Measurements from ENCODE around the gene ADCK2. TPM values are rescaled to one million over a fixed set of nuclear protein-coding genes. Genes with fewer than 3 reads are reported as not detected.
"Not testable (repeated sequence)": the region's sequence is repeated elsewhere in the genome, so short reads cannot be mapped to it uniquely, and the experiment has no call there.

Gene ADCK2
- polyA plus RNA-seq, 1 donor = 13.1 TPM

DNA sequence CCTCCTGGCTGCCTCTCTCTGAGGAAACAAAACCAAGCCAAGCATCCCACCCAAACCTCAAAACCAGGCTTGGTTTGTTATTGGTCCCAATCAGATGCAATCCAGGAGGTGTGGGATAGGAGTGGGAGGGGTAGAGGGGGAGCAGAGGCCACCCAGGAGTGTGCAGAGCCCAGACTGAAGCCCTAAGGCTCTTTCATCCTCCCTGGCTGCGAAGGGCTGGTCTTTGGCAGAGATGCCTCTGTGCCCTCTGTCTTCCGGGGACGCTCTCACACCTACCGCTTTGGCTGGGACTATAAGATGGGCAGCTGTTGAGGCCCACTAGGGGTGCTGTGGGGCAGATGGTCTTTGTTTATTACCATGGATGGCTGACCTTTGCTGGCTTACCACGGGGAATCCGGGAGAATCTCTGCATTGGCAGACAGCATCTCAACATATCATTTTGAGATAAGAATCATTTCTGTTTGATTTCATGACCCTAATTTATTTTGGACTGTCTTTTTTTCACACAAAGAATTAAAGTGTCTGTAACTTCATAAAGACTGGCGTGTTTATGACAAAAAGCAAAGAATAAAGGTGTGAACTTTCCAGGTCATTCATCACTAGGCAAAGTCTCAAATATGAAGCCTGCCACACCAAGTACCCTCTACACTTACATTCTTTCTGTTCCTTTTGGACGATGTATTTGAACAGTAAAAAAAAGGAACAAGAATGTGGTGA lies 25.7 kb upstream of the ADCK2 start:
- DNase-seq = no peak

DNA sequence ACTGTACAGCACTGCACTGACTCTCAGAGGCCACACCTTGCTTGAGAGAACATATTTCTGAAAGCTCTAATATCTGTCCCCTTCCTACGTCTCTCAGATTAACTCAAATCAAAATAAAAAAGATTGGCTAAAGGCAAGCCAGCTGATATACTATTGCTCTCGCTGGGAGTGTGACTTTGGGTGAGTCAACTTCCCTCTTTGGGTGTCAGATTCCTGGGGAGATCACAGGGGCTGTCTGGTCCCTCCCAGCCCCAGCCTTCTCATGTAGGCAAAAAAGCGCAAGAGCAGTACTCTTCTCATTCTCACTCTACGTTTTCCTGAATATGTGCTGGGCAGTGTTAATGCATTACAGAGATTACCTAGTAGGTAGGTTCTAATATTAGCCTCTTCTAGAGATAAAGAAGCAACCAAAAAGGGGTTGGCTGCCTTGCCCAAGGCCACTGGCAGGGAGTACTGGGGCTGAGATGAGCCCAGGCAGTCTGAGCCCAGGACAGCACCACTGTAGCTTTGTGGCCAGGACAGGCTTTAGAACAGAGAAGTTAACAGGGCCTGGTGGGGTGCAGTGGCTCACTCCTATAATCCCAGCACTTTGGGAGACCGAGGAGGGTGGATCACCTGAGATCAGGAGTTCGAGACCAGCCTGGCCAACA lies 23.1 kb upstream of the ADCK2 start:
- DNase-seq = no peak

DNA sequence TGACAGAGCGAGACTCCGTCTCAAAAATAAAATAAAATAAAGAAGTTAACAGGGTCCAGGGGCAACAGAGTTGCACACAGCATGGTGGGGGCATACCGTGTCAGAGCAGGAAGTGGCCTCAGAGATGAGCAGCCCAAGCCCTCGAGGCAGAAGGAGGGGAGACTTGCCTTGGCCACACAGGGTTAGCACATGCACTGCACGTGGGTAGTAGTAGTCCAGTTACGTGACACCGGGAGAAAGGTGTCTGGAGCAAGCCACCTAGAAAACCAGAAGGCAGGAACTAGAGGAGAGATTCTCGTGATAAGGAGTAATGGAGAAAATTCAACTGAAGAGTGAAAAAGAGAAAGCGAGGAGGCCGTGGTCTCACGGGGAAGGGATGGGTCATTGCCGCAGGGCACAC lies 22.4 kb upstream of the ADCK2 start:
- no peak for DNase-seq

DNA sequence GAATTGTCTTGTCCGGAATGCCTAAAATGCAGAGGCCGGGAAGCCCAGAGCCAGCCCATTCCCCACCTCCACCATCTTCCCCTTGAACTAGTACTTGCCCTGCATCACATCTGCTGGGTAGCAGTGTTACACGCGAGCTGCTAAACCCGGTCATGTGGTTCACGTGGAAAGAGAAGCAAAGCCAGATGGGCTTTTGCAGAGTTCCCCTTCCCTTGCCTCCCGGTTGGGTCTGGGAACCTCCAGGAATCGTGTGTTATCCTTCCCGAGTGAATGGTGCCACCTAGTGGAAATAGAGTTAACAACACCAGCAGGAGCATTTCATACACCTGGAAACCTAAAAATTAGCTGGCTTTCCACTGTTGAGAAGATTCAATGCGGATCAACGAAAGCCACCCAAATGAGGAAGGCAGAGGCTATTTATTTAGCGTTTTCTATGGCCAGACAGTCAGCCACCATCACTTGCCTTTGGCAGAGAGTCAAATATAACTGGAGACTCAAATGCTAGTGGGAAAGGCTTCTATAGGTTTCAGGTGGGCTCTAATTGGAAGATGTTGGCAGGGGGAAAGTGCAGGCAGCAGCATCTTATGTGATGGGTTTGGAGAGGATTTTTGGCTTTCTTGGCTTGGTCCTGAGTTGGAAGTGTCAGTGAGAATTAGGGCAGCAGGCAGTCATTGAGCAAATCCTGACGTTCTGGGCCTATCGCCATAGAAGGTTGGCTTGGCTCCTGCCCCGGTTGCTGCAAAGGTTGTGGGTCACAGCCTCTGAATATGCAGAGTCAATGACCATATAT lies 19.2 kb upstream of the ADCK2 start:
- peak; percentile 83 for DNase-seq

DNA sequence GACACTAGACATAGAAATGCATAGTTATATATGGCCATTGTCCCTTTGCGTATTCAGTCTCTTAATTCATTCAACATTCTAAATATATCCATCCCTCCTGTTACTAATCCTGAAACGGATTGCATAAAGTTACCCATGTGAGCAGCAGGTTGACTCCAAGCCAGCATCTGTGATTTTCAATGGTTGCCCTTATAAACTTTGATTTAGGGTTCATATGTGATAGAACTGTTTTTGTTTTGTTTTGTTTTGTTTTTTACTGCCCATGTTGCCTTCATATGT lies 18.7 kb upstream of the ADCK2 start:
- DNase-seq = no peak

DNA sequence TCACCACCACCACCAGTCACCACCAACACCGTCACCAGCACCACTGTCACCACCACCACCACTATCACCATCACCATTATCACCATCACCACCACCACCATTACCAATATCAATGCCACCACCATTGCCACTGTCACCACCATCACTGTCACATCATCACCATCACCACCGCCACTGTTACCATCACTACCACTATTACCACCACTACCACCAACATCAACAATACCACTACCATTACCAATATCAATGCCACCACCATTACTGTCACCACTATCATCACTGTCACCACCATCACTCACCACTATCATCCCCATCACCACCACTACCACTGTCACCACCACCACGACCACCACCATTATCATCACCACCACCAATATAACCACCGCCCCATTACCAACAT lies 18.1 kb upstream of the ADCK2 start:
- DNase-seq = no peak

DNA sequence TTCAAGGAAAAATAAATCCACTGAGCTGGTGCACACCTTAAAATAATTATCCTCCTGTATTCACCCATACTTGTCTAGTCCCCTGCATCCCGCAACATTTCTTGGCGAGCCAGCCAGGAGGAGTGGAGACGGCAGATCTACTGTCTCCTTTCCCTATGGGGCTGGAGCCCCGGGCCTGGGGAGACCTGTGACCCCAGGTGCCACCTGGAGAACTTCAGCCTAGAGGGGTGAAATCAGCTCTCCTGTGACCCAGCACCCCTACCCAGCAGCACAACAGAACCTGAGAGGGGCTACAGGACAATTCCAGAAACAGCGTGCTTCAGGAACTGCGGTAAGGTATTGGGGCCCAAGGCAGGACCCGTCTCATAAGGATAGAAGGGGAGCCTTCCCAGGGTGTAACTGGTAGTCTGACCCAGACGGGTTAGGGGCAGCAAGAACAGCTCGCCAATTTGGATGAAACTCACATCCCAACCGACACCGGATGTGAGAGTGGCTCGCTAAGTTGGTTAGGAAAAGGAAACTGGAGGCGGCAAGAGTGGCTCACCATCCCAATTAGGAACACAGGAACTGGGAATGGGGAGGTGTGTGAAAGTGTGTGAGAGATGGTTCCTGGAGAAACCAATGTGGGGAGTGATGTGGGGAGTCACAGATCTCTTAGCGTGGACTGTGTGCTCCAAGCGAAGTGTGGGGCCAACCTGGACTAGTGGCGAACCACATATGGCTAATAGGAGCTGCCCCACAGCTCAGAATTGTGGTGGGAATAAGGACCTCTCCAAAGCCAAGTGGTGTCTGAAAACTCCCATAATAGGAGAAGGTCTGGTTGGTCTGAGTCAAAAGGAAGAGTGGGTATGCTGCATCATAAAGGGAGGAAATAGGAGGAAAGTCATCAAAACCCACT lies 17.0 kb upstream of the ADCK2 start:
- DNase-seq = no peak

DNA sequence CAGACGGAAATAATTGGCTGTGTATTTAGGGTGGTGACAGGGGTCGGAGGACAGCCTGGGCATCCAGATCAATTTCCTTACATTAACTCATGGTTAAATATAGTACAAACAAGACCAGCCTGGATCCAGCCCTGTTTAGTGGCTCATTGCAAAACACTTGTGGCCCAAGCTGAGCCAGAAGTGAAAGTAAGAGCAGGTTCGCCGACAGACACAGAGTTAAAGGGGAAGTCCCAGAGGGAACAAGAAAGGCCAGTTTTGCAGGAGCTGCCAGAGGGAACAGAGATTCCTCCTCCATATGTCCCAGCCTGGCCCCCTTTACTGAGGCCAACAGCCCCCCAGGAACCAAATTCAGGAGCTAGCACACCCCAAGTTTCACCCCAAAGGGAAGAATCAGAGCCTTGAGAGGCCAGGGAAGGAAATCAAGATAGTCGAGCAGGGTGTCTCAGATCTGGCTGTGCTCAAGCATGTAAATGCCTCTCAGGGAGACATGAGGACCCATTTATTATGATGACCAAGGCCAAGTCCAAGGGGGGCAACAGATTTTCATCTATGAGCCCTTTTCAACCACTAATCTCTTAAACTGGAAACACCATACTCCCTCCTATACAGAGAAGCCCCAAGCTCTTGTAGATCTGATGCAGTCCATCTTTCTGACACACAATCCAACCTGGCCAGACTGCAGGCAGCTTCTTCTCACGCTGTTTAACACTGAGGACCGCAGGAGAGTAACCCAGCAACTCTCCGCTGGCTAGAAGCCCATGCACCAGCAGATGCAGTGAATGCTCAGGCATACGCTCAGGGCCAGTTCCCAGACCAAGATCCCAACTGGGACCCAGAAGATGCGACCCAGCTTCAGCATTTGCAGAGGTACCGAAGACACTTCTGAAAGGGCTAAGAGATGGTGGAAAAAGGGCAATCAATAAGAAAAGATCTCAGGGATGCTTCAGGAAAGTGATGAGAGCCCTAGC lies 15.9 kb upstream of the ADCK2 start:
- DNase-seq = no peak

DNA sequence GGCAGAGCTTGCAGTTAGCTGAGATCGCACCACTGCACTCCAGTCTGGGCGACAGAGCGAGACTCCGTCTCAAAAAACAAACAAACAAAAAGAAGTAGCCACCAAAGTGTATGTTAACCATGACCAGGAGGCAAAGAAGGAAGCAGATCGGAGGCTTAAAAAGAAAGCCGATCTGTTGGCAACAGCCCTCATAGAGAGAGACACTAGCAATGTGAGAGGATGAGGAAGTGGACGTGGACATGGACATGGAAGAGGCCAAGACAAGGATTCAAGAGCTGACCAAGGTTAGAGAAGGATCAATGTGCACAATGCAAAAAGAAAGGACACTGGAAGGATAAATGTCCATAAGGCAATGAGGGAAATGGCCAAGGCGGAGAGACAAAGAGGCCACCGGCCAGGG lies 14.9 kb upstream of the ADCK2 start:
- DNase-seq = no peak

DNA sequence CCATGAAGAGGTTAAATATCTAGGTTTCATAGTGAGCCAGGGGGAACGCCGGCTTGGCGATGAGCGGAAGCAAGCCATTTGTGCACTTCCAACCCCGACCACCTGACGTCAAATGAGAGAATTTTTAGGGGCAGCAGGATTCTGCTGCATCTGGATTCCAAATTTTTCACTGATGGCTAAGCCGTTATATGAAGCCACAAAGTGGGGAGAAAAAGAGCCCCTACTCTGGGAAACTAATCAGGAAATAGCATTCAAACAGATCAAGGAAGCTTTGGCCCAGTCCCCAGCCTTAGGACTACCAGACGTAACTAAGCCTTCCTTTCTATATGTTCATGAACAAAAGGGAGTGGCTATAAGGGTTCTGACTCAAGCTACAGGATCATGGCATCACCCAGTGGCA lies 12.9 kb upstream of the ADCK2 start:
- DNase-seq = no peak

DNA sequence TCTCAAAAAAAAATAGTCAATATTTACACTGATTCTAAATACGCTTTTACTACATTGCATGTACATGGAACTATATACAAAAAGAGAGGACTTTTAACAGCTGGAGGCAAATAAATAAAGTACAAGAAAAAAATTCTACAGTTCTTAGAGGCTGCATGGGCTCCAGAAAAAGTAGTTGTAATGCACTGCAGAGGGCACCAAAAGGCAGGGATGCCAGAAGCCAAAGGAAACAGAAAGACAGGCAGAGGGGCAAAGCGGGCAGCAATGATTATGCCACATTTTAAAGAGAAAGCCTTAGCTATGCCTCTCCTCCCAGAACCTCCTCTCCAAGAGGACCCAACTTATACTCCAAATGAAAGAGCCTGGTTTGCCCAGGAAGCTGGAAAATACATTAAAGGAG lies 11.6 kb upstream of the ADCK2 start:
- DNase-seq = no peak

DNA sequence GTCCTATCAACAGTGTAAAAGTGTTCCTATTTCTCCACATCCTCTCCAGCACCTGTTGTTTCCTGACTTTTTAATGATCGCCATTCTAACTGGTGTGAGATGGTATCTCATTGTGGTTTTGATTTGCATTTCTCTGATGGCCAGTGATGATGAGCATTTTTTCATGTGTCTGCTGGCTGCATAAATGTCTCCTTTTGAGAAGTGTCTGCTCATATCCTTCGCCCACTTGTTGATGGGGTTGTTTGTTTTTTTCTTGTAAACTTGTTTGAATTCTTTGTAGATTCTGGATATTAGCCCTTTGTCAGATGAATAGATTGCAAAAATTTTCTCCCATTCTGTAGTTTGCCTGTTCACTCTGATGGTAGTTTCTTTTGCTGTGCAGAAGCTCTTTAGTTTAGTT lies 9.8 kb upstream of the ADCK2 start:
- DNase-seq = not testable (repeated sequence)

DNA sequence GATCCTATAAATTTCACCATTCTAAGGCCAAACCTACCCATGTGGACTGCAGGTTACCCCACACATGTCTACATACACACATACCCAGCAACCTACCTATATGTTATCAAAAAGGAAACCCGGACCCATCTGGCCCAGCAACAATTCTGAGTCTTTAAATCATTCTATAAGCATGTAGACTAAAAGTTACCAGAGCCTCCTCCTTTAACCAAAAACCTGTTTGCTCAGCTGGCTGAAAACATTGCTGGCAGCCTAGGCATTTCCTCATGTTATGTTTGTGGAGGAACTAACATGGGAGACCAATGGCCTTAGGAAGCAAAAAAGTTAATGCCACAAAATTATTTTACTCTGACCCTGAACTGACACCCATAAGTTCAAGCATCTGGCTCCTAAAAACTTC lies 5.3 kb upstream of the ADCK2 start:
- DNase-seq = no peak

DNA sequence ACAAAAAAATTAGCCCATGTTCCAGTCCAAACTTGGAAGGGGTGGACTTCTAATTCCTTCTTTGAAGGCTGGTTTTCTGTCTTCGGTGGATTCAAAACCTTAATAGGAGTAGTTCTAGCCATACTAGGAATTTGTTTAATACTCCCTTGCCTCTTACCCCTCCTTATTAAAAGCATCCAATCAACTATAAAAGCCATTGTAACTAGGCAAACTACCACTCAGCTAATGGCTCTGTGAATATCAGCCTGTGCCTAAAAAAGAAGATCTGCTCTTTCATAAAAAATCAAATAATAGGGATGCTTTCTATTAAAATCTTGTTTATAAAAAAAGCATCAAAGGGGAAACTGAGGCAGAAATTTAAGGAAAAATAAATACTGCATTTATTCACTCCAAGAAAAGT lies 4.1 kb upstream of the ADCK2 start:
- DNase-seq = no peak

DNA sequence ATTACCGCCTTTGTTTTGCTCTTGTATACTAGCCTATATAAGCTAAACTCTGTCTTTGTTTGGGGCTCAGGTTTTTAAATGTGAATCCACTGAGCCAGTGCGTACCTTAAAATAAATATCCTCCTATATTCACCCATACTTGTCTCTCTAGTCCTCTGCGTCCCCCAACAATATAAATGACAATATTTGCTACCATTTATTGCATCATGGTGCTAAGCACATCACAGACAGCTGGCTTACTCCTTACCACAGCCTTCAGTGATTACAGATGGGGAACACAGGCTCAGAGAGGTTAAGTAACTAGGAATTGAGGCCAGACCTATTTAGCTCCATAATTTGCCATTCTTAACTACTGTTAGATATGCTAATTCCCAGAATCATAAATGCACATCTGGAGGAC lies 3.4 kb upstream of the ADCK2 start:
- no peak for DNase-seq

DNA sequence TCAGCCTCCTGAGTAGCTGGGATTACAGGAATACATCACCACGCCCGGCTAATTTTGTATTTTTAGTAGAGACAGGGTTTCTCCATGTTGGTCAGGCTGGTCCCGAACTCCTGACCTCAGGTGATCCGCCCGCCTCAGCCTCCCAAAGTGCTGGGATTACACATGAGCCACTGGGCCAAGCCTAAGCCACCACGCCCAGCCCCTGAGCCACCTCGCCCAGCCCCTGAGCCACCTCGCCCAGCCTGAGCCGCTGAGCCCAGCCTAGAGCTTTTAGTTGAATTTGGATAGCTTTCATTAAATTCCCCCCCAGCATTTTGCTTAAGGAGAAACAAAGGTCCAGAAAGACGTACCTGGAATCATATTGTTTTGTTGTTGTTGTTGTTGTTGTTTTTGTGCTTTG lies 2.9 kb upstream of the ADCK2 start:
- not testable (repeated sequence) for DNase-seq

DNA sequence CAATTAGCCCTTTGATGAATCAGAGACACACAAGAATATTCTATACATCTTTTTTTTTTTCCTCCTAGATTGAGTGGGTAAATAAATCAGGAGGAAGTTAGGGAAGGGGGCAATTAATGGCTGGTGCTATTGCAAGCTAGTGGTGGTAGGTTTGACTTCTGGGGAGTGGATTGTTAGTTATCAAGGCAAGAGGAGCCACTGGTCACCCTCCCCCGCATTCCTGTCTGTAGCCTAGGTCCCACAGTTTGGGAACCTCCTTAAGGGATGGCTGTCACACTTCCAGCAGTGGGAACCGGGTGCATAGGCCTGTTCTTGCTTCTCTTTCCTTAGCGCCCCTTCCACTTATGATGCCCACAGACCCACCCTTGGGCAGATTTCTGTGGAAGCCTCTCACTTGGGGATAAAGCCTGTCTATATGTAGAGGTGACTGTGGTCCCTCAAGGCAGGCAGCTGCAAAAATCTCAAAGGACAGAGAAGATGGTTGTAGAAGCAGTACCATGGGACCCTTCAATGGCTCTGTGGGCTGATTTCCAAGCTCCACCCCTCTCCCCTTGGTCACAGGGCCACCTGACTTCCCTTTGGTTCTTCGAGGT lies 2.3 kb upstream of the ADCK2 start:
- DNase-seq = no peak

DNA sequence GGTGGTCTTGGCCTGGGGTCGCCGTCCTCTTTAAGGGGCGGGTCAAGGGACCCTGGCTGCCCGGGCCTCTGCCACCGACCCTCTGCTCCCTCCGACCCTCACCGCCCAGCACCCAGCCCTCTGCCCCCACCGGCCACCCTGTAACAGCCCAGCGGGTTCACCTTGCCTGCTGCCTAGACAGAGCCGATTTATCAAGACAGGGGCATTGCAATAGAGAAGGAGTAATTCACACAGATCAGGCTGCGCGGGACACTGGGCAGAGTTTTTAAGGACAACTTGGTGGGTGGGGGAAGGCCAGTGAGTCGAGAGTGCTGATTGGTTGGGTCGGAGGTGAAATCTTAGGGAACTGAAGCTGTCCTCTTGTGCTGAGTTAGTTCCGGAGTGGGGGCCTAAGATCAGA lies 779 bp upstream of the ADCK2 start:
- DNase-seq = no peak

DNA sequence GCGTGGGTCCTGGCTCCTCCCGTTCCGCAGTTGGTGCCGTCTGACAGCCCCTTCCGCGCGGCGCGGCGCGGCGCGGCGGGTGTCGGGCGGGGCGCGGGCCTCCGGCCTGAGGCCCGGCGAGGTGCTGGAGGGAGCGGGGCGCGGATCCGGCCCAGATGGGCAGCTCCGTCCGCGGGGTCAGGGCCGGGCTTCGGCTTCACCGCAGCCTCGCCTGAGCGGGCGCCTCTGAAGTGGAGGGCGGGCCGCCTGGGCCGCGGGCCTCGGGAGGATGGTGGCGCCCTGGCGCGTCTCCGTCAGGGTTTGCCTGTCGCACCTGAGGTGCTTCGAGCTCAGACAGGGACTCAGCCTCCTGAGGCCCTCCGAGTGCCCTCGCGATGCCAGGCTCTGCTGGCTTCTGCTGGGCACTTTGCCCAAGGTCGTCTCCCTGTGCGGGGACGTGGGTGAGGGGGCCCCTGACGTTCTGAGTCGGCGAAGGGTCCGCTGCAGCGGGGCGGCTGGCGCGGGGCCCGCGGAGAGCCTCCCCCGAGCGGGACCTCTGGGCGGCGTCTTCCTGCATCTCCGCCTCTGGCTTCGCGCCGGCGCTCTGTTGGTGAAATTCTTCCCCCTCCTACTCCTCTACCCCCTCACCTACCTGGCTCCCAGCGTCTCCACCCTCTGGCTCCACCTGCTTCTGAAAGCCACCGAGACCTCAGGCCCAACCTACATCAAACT lies 473 bp downstream of the ADCK2 start:
- DNase-seq = peak; percentile 61

DNA sequence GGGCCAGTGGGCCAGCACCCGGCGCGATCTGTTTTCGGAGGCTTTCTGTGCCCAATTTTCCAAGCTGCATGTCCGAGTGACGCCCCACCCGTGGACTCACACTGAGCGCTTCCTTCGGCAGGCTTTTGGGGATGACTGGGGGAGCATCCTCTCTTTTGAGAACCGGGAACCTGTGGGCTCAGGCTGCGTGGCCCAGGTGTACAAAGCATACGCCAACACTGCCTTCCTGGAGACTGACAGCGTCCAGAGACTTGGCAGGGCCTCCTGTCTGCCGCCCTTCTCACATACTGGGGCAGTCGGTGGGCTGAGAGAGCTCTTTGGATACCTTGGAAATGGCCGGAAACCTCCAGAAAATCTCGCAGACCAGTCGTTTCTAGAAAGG lies 1.0 kb downstream of the ADCK2 start:
- DNase-seq = no peak

DNA sequence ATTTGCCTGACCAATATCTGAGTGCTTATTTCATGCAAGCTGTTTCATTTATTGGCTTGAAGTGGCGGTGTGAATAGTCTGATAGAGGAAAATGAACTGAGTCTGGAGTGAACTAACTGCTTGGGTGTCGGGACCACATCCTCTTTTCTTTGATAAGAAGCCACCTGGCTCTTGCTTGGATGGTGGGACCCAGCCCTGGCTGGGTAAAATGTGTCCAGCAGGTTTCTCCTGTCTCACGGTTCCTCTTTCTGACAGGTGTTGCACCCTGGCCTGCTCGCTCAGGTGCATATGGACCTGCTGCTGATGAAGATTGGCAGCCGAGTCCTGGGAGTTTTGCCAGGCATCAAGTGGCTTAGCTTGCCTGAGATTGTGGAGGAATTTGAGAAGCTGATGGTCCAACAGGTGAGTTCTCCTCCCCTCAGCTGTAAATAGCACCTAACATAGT lies 1.6 kb downstream of the ADCK2 start:
- DNase-seq = no peak
